Measurements from ENCODE around the gene MEGF11. TPM values are rescaled to one million over a fixed set of nuclear protein-coding genes. Genes with fewer than 3 reads are reported as not detected.
A peak's percentile ranks its signal among the peaks of the same experiment; 100 is the strongest.

Gene MEGF11
- total RNA-seq, 1 experiment from 2014 or later, result not detected

GRCh38 chr15:66030650-66031049 is 222.9 kb downstream of the MEGF11 start:
- TF ChIP-seq EZH2 (IDR thresholded peaks at IDR 0.05; ENCODE audit: low read length, unreplicated experiment), result no peak
- TF ChIP-seq EZH2phosphoT487 (IDR thresholded peaks at IDR 0.05; ENCODE audit: borderline replicate concordance, low read length), result no peak
- no peak for ATAC-seq
- Histone ChIP-seq H2AFZ (ENCODE audit: low read length) (no peak overlapping the region), H3K4me2 (ENCODE audit: low read length) (no peak overlapping the region), H3K4me1 (ENCODE audit: insufficient read depth, low read length) (peaks cover 21% of the 10 kb centered on the region), H3K4me3 (ENCODE audit: low read length) (no peak overlapping the region), H3K9me2 (replicated peaks; ENCODE audit: low read length) (no peaks in the 10 kb centered on the region), H3K79me2 (ENCODE audit: low read length) (no peaks in the 10 kb centered on the region), H4K20me1 (ENCODE audit: low read length) (no peaks in the 10 kb centered on the region), H3K9me3 (ENCODE audit: low read length) (no peaks in the 10 kb centered on the region), H3K27me3 (ENCODE audit: low read length) (0 out of 2 replicates have a peak, but pooled peaks cover 5% of the 10 kb centered on the region), H3F3A (ENCODE audit: low read length, unreplicated experiment) (no peaks in the 10 kb centered on the region), H3K36me3 (ENCODE audit: low read depth, low read length) (no peaks in the 10 kb centered on the region), H3K27ac (ENCODE audit: low read length) (no peak overlapping the region), H3K9ac (ENCODE audit: low read length) (no peak overlapping the region)
- ChIA-PET CTCF (no interaction called here), POLR2A (ENCODE audit: unreplicated experiment) (no interaction called here)
- intact Hi-C loops (cut with micrococcal nuclease), result no loop called here
- no TSS peak for BruUV-seq (replicated peaks)
- DNase-seq, result no peak

- POLR2A ChIA-PET (ENCODE audit: unreplicated experiment), result no interaction called here
- Histone ChIP-seq H3K4me3 (ENCODE audit: low read length) (no peak overlapping the region), H3K4me1 (ENCODE audit: insufficient read depth, low read length) (peaks cover 31% of the 10 kb centered on the region), H3K9me2 (replicated peaks; ENCODE audit: low read length) (no peaks in the 10 kb centered on the region), H2AFZ (ENCODE audit: low read length) (no peak overlapping the region), H3K27ac (ENCODE audit: low read length) (no peak overlapping the region), H3K4me2 (ENCODE audit: low read length) (no peak overlapping the region), H3K9ac (ENCODE audit: low read length) (no peak overlapping the region), H3F3A (ENCODE audit: low read length, unreplicated experiment) (no peaks in the 10 kb centered on the region), H4K20me1 (ENCODE audit: low read length) (no peaks in the 10 kb centered on the region), H3K36me3 (ENCODE audit: low read depth, low read length) (no peaks in the 10 kb centered on the region), H3K9me3 (ENCODE audit: low read length) (no peaks in the 10 kb centered on the region), H3K27me3 (ENCODE audit: low read length) (no peaks in the 10 kb centered on the region), H3K79me2 (ENCODE audit: low read length) (no peaks in the 10 kb centered on the region)
- DNase-seq (no peak), ATAC-seq (no peak)
- no peak for TF ChIP-seq EZH2 (IDR thresholded peaks at IDR 0.05; ENCODE audit: low read length, unreplicated experiment)
- no peak for TF ChIP-seq CTCF (conservative IDR thresholded peaks at IDR 0.05; ENCODE audit: low read depth, low read length)
- TF ChIP-seq EZH2phosphoT487 (IDR thresholded peaks at IDR 0.05; ENCODE audit: borderline replicate concordance, low read length), result no peak
- intact Hi-C loops (cut with micrococcal nuclease), result no loop called here
- CTCF ChIA-PET, result no interaction called here
- no TSS peak for BruUV-seq (replicated peaks)
Observed at GRCh38 chr15:66029650-66030049, 223.9 kb downstream of the MEGF11 start.

- H3K79me2 ChIP-seq (ENCODE audit: low read length), result no peaks in the 10 kb centered on the region
- intact Hi-C loops (cut with micrococcal nuclease), result no loop called here
- no peaks in the 10 kb centered on the region for H3K9me3 ChIP-seq (ENCODE audit: low read length)
- no peaks in the 10 kb centered on the region for H3K9me2 ChIP-seq (replicated peaks; ENCODE audit: low read length)
- H3K9ac ChIP-seq (ENCODE audit: low read length), result no peak overlapping the region
- peak overlapping the region; percentile 41 for H3K4me2 ChIP-seq (ENCODE audit: low read length)
- TF ChIP-seq EZH2phosphoT487 (IDR thresholded peaks at IDR 0.05; ENCODE audit: borderline replicate concordance, low read length), result no peak
- no peak for TF ChIP-seq EZH2 (IDR thresholded peaks at IDR 0.05; ENCODE audit: low read length, unreplicated experiment)
- TF ChIP-seq CTCF (conservative IDR thresholded peaks at IDR 0.05; ENCODE audit: low read depth, low read length), result no peak
- no peaks in the 10 kb centered on the region for H4K20me1 ChIP-seq (ENCODE audit: low read length)
- POLR2A ChIA-PET (ENCODE audit: unreplicated experiment), result no interaction called here
- H3K4me1 ChIP-seq (ENCODE audit: insufficient read depth, low read length), result peaks cover 33% of the 10 kb centered on the region
- peak; percentile 72 for ATAC-seq
- H3K27ac ChIP-seq (ENCODE audit: low read length), result peak overlapping the region; percentile 28; the same call in 1 of the 2 replicates
- CTCF ChIA-PET, result no interaction called here
- H3K4me3 ChIP-seq (ENCODE audit: low read length), result no peak overlapping the region
- no peaks in the 10 kb centered on the region for H3F3A ChIP-seq (ENCODE audit: low read length, unreplicated experiment)
- no TSS peak for BruUV-seq (replicated peaks)
- H3K27me3 ChIP-seq (ENCODE audit: low read length), result no peaks in the 10 kb centered on the region
- H3K36me3 ChIP-seq (ENCODE audit: low read depth, low read length), result no peaks in the 10 kb centered on the region
- H2AFZ ChIP-seq (ENCODE audit: low read length), result peak overlapping the region; percentile 40
- peak; percentile 85 for DNase-seq
Observed at GRCh38 chr15:66027268-66027805, 226.2 kb downstream of the MEGF11 start.
